HepG2 (cell line): ENCODE results near the gene SLC31A2. TPM values are rescaled to one million over a fixed set of nuclear protein-coding genes. Genes with fewer than 3 reads are reported as not detected.

ENCODE experiments used
- ATAC-seq: fragments of 200-7000 bp; cut with Tn5 transposase; 3 replicates; pipeline ENCODE4 v1.9.1; 2020; ENCODE audit warnings: mild to moderate bottlenecking, moderate library complexity
- BruUV-seq: library from RNA; stranded (reverse); fragments of 400-500 nt; replicated peaks from 2 replicates; lab custom pipeline; 2021; lab: Mats Ljungman, UMichigan
- CTCF ChIA-PET: fragments of 300-600 bp; formaldehyde crosslinking; extraction: SDS; loops from one replicate; lab custom pipeline; 2021; ENCODE audit warnings: low total read pairs, inconsistent platforms, low intra/inter-chr PET ratio; lab: Yijun Ruan, JAX
- POLR2A ChIA-PET: fragments of 350-600 bp; sonication (Branson Sonifier 250); formaldehyde crosslinking; loops from one replicate; lab custom pipeline; 2020; ENCODE audit warnings: antibody characterized with exemption, inconsistent platforms; lab: Yijun Ruan, JAX
- DNase-seq: peaks from one replicate; pipeline ENCODE4 v3.0.0-alpha.2; 2015; ENCODE audit warnings: low spot score
- FAIRE-seq: peaks from 3 replicates; lab custom pipeline; 2011; peaks lifted over from hg19 to GRCh38; lab: Jason Lieb, UNC
- H2AFZ ChIP-seq: one replicate; pipeline ENCODE4 v1.6.1; 2011; ENCODE audit warnings: low read length, inconsistent platforms
- H3K27ac ChIP-seq: fragments of 300-600 bp; 3 replicates; pipeline ENCODE4 v1.8.0; 2011; ENCODE audit warnings: mixed run types, mild to moderate bottlenecking, mixed read lengths, low read length, inconsistent platforms; ENCODE audit not compliant: insufficient read depth; ENCODE audit errors: extremely low read length
- H3K27me3 ChIP-seq, 2 experiments: fragments of 200-600 bp in 1 of 2; 2 replicates in 1 of 2; 3 replicates in 1 of 2; pipeline versions ENCODE4 v1.6.0 to v1.8.0; 2011; ENCODE audit warnings: low read length in 2 of 2, mild to moderate bottlenecking in 2 of 2, moderate library complexity in 2 of 2, inconsistent platforms in 1 of 2; ENCODE audit not compliant: insufficient read depth in 2 of 2, control insufficient read depth in 1 of 2
- H3K36me3 ChIP-seq, 2 experiments: fragments of 200-600 bp in 1 of 2; replicated peaks in 1 of 2; 2 replicates in 1 of 2; 3 replicates in 1 of 2; pipeline versions ENCODE4 v1.5.1 to v1.8.0; 2011; ENCODE audit warnings: low read length in 2 of 2, inconsistent platforms in 1 of 2; ENCODE audit not compliant: insufficient read depth in 2 of 2, control insufficient read depth in 1 of 2
- H3K4me1 ChIP-seq: 2 replicates; pipeline ENCODE4 v1.5.1; 2012; ENCODE audit warnings: low read length, inconsistent platforms; ENCODE audit not compliant: insufficient read depth
- H3K4me2 ChIP-seq: 2 replicates; pipeline ENCODE4 v1.6.0; 2011; ENCODE audit warnings: low read depth, low read length, inconsistent platforms
- H3K4me3 ChIP-seq, 3 experiments: fragments of 200-600 bp in 1 of 3; sonication (generic), shearing (Covaris generic) in 1 of 3; replicated peaks in 1 of 3; 2 replicates each; pipeline ENCODE4 v1.5.1; 2011 to 2016; ENCODE audit warnings: low read length in 3 of 3, inconsistent platforms in 2 of 3, low read depth in 2 of 3, mild to moderate bottlenecking in 2 of 3, control low read depth in 1 of 3, mixed read lengths in 1 of 3; ENCODE audit not compliant: insufficient read depth in 1 of 3
- H3K79me2 ChIP-seq: one replicate; pipeline ENCODE4 v1.6.1; 2011; ENCODE audit warnings: low read length, inconsistent platforms; ENCODE audit not compliant: insufficient read depth
- H3K9ac ChIP-seq: 2 replicates; pipeline ENCODE4 v1.6.0; 2011; ENCODE audit warnings: mild to moderate bottlenecking, low read depth, low read length, inconsistent platforms; ENCODE audit not compliant: insufficient read depth
- H3K9me3 ChIP-seq: 2 replicates; pipeline ENCODE4 v1.5.1; 2012; ENCODE audit warnings: mild to moderate bottlenecking, low read length
- H4K20me1 ChIP-seq: 2 replicates; pipeline ENCODE4 v1.6.0; 2011; ENCODE audit warnings: inconsistent platforms, mild to moderate bottlenecking, low read length, moderate library complexity; ENCODE audit not compliant: insufficient read depth
- CENPX ChIP-seq: sonication (generic); formaldehyde crosslinking; IDR thresholded peaks from 2 replicates; pipeline ENCODE4 v1.9.0; 2021; ENCODE audit warnings: mild to moderate bottlenecking, missing genetic modification reagents, moderate library complexity
- SMAD1 ChIP-seq: sonication (generic); formaldehyde crosslinking; IDR thresholded peaks from 2 replicates; pipeline ENCODE4 v1.4.0; 2020; ENCODE audit warnings: missing genetic modification reagents, low read depth, mild to moderate bottlenecking, borderline replicate concordance
- ZBTB8A ChIP-seq: sonication (generic); formaldehyde crosslinking; IDR thresholded peaks from 2 replicates; pipeline ENCODE4 v1.4.0; 2020; ENCODE audit warnings: mild to moderate bottlenecking, low read depth, missing genetic modification reagents, borderline replicate concordance
- WGBS: methylation state at CpG from one replicate; pipeline ENCODE4 v1.1.6; 2017; ENCODE audit warnings: low lambda C conversion rate; 5-methylcytosine and 5-hydroxymethylcytosine counted together
- in situ Hi-C: cut with HindIII; loops from 2 replicates; pipeline ENCODE4 v1.10.0; 2017; ENCODE audit warnings: low pct_unique_long_range_greater_than_20kb; ENCODE audit not compliant: extremely low pct_ligation_motif_present
- intact Hi-C: fragments of 100-400 bp; cut with micrococcal nuclease; formaldehyde crosslinking; loops from one replicate; pipeline ENCODE4 v1.10.0; 2022; ENCODE audit not compliant: unreplicated experiment
- polyA plus RNA-seq, 8 experiments: library from polyadenylated mRNA; depleted of rRNA in 3 of 8; stranded (reverse) in 7 of 8; unstranded in 1 of 8; fragments of >200 nt; fragmentation: Illumina TruSeq in 4 of 8; extraction: Trizol in 4 of 8; gene quantifications; 2 replicates each; pipeline versions ENCODE4 v1.2.1 to v1.2.3, GENCODE V29; 2011 to 2016; ENCODE audit warnings: low read depth in 4 of 8, missing spikeins in 1 of 8, mixed read lengths in 1 of 8; ENCODE audit not compliant: insufficient read depth in 1 of 8
- total RNA-seq, 5 experiments: library from RNA; depleted of rRNA; stranded (reverse); fragments of >200 nt; fragmentation: Illumina TruSeq; extraction: Trizol; gene quantifications; 2 replicates each; pipeline ENCODE4 v1.2.3, GENCODE V29; 2016; ENCODE audit warnings: low read depth in 1 of 5
- TF ChIP-seq, protein P1 (sequence below): sonication (generic); formaldehyde crosslinking; IDR thresholded peaks from 2 replicates; pipeline ENCODE4 v1.5.1; 2020; ENCODE audit warnings: mild to moderate bottlenecking, missing genetic modification reagents, borderline replicate concordance
- TF ChIP-seq, protein P2 (sequence below): IDR thresholded peaks from 2 replicates; pipeline ENCODE4 v1.6.1; 2016; ENCODE audit warnings: missing compliant biosample characterization, missing genetic modification reagents, borderline replicate concordance
- TF ChIP-seq, protein P3 (sequence below): sonication (generic); formaldehyde crosslinking; IDR thresholded peaks from 2 replicates; pipeline ENCODE4 v1.4.0; 2020; ENCODE audit warnings: mild to moderate bottlenecking, missing genetic modification reagents
- TF ChIP-seq, protein P4 (sequence below): sonication (generic); formaldehyde crosslinking; IDR thresholded peaks from 2 replicates; pipeline ENCODE4 v1.4.0; 2020; ENCODE audit warnings: missing genetic modification reagents

Gene SLC31A2
- total and polyA plus RNA-seq, 2 of the 13 experiments (the other 11 are each of a cell fraction or from before 2014, with no cell fraction given), result 9.3 to 10.2 TPM

DNA sequence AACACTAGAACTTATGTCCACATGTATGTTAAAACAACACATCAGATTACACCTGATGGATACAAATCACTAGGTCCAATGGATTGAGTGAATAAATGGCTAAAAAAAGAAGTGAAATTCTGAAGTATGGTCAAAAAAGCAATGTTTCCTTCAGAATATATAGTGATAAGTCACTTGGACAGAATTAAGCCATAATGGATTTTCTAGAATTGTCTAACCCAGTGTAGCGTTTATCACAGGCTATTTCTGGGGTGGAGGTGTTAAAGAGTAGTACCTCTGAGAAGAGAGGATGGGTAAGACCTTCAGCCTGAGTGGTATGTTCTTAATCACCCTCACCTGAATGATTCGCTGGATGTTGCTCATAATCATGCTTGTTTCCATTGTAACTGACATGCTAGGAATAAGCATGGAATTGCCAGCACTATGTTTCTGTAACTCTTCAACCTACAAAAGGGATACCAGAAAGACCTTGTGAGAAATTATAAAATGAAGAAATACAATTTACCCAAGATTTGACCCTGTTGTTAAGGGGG, 33.2 kb downstream of the SLC31A2 start:
- ChIA-PET CTCF (no interaction called here), POLR2A (no interaction called here)
- no peaks in the 10 kb centered on the region for H3K4me1 ChIP-seq
- no peak overlapping the region for H3K9ac ChIP-seq
- no peaks in the 10 kb centered on the region for H3K79me2 ChIP-seq
- ATAC-seq (no peak), FAIRE-seq (no peak), DNase-seq (no peak)
- WGBS, result 91% methylated on average over 2 of the region's 2 CpGs
- H3K27ac ChIP-seq, result no peak overlapping the region
- no TSS peak for BruUV-seq
- intact Hi-C loops (no loop called here), in situ Hi-C loops (no loop called here)
- no peaks in the 10 kb centered on the region for H3K27me3 ChIP-seq
- H3K4me2 ChIP-seq, result no peak overlapping the region
- H3K4me3 ChIP-seq, result no peak overlapping the region
- H2AFZ ChIP-seq, result no peak overlapping the region
- H4K20me1 ChIP-seq, result no peaks in the 10 kb centered on the region
- no peaks in the 10 kb centered on the region for H3K9me3 ChIP-seq
- peaks cover 16 to 84% of the 10 kb centered on the region in 2 experiments for H3K36me3 ChIP-seq
- TF ChIP-seq, protein P1, sequence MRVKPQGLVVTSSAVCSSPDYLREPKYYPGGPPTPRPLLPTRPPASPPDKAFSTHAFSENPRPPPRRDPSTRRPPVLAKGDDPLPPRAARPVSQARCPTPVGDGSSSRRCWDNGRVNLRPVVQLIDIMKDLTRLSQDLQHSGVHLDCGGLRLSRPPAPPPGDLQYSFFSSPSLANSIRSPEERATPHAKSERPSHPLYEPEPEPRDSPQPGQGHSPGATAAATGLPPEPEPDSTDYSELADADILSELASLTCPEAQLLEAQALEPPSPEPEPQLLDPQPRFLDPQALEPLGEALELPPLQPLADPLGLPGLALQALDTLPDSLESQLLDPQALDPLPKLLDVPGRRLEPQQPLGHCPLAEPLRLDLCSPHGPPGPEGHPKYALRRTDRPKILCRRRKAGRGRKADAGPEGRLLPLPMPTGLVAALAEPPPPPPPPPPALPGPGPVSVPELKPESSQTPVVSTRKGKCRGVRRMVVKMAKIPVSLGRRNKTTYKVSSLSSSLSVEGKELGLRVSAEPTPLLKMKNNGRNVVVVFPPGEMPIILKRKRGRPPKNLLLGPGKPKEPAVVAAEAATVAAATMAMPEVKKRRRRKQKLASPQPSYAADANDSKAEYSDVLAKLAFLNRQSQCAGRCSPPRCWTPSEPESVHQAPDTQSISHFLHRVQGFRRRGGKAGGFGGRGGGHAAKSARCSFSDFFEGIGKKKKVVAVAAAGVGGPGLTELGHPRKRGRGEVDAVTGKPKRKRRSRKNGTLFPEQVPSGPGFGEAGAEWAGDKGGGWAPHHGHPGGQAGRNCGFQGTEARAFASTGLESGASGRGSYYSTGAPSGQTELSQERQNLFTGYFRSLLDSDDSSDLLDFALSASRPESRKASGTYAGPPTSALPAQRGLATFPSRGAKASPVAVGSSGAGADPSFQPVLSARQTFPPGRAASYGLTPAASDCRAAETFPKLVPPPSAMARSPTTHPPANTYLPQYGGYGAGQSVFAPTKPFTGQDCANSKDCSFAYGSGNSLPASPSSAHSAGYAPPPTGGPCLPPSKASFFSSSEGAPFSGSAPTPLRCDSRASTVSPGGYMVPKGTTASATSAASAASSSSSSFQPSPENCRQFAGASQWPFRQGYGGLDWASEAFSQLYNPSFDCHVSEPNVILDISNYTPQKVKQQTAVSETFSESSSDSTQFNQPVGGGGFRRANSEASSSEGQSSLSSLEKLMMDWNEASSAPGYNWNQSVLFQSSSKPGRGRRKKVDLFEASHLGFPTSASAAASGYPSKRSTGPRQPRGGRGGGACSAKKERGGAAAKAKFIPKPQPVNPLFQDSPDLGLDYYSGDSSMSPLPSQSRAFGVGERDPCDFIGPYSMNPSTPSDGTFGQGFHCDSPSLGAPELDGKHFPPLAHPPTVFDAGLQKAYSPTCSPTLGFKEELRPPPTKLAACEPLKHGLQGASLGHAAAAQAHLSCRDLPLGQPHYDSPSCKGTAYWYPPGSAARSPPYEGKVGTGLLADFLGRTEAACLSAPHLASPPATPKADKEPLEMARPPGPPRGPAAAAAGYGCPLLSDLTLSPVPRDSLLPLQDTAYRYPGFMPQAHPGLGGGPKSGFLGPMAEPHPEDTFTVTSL (CRISPR knock-in tag), result no peak
- TF ChIP-seq, protein P2, sequence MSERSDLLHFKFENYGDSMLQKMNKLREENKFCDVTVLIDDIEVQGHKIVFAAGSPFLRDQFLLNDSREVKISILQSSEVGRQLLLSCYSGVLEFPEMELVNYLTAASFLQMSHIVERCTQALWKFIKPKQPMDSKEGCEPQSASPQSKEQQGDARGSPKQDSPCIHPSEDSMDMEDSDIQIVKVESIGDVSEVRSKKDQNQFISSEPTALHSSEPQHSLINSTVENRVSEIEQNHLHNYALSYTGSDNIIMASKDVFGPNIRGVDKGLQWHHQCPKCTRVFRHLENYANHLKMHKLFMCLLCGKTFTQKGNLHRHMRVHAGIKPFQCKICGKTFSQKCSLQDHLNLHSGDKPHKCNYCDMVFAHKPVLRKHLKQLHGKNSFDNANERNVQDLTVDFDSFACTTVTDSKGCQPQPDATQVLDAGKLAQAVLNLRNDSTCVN (CRISPR knock-in tag), result no peak
- no peak for TF ChIP-seq CENPX (CRISPR knock-in tag)
- TF ChIP-seq SMAD1 (CRISPR knock-in tag), result no peak
- TF ChIP-seq, protein P3, sequence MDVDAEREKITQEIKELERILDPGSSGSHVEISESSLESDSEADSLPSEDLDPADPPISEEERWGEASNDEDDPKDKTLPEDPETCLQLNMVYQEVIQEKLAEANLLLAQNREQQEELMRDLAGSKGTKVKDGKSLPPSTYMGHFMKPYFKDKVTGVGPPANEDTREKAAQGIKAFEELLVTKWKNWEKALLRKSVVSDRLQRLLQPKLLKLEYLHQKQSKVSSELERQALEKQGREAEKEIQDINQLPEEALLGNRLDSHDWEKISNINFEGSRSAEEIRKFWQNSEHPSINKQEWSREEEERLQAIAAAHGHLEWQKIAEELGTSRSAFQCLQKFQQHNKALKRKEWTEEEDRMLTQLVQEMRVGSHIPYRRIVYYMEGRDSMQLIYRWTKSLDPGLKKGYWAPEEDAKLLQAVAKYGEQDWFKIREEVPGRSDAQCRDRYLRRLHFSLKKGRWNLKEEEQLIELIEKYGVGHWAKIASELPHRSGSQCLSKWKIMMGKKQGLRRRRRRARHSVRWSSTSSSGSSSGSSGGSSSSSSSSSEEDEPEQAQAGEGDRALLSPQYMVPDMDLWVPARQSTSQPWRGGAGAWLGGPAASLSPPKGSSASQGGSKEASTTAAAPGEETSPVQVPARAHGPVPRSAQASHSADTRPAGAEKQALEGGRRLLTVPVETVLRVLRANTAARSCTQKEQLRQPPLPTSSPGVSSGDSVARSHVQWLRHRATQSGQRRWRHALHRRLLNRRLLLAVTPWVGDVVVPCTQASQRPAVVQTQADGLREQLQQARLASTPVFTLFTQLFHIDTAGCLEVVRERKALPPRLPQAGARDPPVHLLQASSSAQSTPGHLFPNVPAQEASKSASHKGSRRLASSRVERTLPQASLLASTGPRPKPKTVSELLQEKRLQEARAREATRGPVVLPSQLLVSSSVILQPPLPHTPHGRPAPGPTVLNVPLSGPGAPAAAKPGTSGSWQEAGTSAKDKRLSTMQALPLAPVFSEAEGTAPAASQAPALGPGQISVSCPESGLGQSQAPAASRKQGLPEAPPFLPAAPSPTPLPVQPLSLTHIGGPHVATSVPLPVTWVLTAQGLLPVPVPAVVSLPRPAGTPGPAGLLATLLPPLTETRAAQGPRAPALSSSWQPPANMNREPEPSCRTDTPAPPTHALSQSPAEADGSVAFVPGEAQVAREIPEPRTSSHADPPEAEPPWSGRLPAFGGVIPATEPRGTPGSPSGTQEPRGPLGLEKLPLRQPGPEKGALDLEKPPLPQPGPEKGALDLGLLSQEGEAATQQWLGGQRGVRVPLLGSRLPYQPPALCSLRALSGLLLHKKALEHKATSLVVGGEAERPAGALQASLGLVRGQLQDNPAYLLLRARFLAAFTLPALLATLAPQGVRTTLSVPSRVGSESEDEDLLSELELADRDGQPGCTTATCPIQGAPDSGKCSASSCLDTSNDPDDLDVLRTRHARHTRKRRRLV (CRISPR knock-in tag), result no peak
- TF ChIP-seq, protein P4, sequence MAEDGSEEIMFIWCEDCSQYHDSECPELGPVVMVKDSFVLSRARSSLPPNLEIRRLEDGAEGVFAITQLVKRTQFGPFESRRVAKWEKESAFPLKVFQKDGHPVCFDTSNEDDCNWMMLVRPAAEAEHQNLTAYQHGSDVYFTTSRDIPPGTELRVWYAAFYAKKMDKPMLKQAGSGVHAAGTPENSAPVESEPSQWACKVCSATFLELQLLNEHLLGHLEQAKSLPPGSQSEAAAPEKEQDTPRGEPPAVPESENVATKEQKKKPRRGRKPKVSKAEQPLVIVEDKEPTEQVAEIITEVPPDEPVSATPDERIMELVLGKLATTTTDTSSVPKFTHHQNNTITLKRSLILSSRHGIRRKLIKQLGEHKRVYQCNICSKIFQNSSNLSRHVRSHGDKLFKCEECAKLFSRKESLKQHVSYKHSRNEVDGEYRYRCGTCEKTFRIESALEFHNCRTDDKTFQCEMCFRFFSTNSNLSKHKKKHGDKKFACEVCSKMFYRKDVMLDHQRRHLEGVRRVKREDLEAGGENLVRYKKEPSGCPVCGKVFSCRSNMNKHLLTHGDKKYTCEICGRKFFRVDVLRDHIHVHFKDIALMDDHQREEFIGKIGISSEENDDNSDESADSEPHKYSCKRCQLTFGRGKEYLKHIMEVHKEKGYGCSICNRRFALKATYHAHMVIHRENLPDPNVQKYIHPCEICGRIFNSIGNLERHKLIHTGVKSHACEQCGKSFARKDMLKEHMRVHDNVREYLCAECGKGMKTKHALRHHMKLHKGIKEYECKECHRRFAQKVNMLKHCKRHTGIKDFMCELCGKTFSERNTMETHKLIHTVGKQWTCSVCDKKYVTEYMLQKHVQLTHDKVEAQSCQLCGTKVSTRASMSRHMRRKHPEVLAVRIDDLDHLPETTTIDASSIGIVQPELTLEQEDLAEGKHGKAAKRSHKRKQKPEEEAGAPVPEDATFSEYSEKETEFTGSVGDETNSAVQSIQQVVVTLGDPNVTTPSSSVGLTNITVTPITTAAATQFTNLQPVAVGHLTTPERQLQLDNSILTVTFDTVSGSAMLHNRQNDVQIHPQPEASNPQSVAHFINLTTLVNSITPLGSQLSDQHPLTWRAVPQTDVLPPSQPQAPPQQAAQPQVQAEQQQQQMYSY (CRISPR knock-in tag), result no peak
- no peak for TF ChIP-seq ZBTB8A (CRISPR knock-in tag)
